Bronchial epithelial cell (primary cell): ENCODE results near the gene POTEM. TPM values are rescaled to one million over a fixed set of nuclear protein-coding genes. Genes with fewer than 3 reads are reported as not detected.
"Not testable (repeated sequence)": the region's sequence is repeated elsewhere in the genome, so short reads cannot be mapped to it uniquely, and the experiment has no call there.

ENCODE experiments used
- DNase-seq: peaks from one replicate; pipeline ENCODE4 v3.0.0-alpha.2; 2010; ENCODE audit warnings: low read depth
- FAIRE-seq: peaks from 2 replicates; lab custom pipeline; 2011; peaks lifted over from hg19 to GRCh38; lab: Jason Lieb, UNC
- H3K27me3 ChIP-seq: 2 replicates; pipeline ENCODE4 v1.5.1; 2011; ENCODE audit warnings: low read length; ENCODE audit not compliant: control insufficient read depth, insufficient read depth
- H3K36me3 ChIP-seq: 2 replicates; pipeline ENCODE4 v1.5.1; 2011; ENCODE audit warnings: low read length; ENCODE audit not compliant: control insufficient read depth, insufficient read depth
- H3K4me3 ChIP-seq: 2 replicates; pipeline ENCODE4 v1.5.1; 2011; ENCODE audit warnings: mild to moderate bottlenecking, low read depth, low read length, control low read depth
- total RNA-seq: library from RNA; depleted of rRNA; stranded (reverse); fragments of >200 nt; gene quantifications from 2 replicates; pipeline ENCODE4 v1.2.1, GENCODE V29; 2014

POTEM gene
- not detected in 2 replicates for total RNA-seq

DNA sequence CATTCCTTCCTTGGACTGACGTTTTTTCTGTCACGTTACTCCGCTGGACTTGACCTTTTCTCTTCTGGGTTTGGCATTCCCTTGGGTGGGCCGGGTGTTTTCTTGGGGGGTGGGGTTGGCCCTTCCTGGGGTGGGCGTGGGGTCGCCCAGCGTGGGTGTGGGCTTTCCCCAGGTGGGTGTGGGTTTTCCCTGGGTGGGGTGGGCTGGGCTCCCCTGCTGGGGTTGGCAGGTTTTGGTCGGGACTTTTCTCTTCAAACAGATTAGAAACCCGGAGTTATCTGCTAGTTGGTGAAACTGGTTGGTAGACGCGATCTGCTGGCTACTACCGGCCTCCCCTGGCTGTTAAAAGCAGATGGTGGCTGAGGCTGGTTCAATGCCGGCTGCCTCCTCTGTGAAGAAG, at the start of gene POTEM:
Gene POTEM (plus strand): TSS at position 301 of the 400 bp plus-strand sequence. CDS start 52 bp downstream, at position 353.
- H3K36me3 ChIP-seq, FAIRE-seq, H3K4me3 ChIP-seq, H3K27me3 ChIP-seq, DNase-seq: not testable (repeated sequence)

DNA sequence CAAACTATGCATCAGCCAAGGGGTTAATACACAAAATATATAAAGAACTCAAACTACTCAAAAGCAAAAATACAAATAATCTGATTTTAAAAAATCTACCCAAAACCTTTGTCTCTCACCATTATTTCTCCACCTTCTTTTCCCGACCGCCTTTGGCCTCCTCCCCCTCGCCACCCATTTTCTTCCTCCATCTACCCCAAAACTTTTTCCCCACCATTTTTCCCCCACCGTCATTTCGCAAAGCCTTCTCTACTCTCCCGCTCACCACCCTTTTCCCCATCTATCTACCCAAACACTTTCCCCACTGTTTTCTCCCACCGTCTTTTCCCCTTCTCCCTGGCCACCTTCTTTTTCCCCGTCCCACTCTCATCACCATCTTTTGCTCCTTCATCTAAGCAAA, 48.9 kb upstream of the POTEM start:
- not testable (repeated sequence) for H3K4me3 ChIP-seq, H3K27me3 ChIP-seq, DNase-seq, FAIRE-seq, H3K36me3 ChIP-seq

DNA sequence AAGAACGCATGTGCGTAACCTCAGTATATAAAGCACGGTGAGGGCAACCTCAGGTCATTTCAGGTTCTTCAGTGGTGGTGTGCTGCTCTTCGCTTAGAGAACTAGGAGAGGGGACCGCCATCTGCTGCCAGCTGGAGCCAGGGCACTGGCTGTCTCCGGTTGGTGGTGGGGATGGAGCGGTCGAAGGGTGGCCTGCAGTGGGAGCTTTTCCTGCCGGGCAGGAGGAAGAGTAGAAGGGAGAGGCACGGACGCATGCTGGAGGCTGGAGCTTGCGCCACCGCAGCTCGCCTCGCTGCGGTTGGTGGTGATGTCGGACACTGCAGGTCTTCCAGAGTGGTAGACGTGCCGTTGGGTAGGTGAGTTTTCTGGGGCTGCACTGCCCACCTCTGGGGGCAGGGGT, 47.2 kb upstream of the POTEM start:
- not testable (repeated sequence) for DNase-seq, FAIRE-seq, H3K4me3 ChIP-seq, H3K36me3 ChIP-seq, H3K27me3 ChIP-seq

DNA sequence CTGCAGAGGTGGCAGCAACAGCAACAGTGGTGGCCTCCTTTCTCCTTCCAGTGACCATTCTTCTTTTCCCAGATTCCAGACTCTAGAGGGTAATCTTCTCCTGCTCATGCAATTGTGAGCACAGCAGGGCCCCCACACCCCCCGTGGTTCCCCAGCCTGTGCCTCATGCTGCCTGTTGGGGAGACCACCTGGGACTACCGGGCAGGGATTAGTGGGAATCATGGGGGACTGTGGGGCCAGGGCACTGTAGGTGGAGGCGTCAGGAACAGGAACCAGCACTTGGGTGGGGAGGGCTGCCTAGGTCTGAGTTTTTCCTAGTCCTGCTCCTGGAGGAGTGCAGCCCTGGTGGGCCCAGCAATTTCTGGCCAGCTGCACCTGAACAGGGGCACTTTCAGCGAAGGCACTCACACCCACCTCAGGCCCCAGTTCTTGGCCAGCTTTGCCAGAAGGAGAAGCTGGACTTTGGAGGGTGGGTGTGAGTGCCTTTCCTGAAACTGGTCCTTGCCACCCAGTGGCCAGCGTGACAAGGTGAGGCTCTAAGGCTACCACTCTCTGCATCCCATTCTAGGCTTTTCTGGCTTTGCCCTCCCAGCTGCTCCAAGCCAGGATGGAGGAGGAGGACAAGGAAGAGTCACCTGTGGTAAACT, 46.1 kb upstream of the POTEM start:
- H3K36me3 ChIP-seq, H3K27me3 ChIP-seq, FAIRE-seq, DNase-seq, H3K4me3 ChIP-seq: not testable (repeated sequence)

DNA sequence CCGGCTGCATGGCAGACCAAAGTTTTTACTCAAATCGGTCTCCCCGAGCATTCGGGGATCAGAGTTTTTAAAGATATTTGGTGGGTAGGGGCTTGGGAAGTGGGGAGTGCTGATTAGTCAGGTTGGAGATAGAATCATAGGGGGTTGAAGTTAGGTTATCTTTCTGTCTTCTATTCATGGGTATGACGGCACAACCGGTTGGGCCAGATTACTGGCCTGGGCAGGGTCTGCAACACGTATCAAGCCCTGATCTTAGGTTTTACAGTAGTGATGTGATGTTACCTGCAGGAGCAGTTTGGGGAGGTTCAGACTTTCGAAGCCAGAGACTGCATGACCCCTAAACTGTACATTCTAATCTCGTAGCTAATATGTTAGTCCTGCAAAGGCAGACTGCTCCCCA, 30.4 kb upstream of the POTEM start:
- FAIRE-seq, H3K27me3 ChIP-seq, H3K36me3 ChIP-seq, H3K4me3 ChIP-seq, DNase-seq: not testable (repeated sequence)

DNA sequence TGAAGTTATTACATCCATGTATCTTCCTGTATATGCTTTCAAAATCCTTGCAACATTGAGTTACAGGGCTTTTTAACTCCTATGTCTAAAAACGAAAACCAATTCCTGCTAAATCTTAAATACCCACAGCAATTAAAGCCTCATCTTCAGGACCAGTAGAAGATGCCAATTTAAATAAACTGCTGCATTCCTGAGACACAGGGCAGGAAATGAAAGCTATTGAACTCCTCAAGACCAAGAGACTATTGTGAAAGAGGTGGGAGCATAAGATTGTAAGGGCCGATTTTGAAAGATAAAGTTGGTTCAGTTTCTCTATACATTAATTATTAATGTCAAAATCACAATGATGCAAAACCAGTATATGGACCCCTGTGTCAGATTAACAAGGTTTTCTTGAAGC, 28.5 kb upstream of the POTEM start:
- not testable (repeated sequence) for FAIRE-seq, H3K27me3 ChIP-seq, H3K36me3 ChIP-seq, DNase-seq, H3K4me3 ChIP-seq

DNA sequence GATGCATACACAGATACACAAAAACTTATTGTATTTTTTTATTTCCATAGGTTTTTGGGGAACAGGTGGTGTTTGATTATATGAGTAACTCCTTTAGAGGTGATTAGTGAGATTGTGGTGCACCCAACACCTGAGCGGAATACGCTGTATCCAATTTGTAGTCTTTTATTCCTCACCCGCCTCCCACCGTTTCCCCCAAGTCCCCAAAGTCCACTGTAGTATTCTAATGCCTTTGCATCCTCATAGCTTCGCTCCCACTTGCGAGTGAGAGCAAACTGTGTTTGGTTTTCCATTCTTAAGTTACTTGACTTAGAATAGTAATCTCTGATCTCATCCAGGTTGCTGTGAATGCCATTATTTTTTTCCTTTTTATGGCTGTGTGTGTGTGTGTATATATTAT, 17.3 kb upstream of the POTEM start:
- not testable (repeated sequence) for H3K27me3 ChIP-seq, DNase-seq, H3K4me3 ChIP-seq, FAIRE-seq, H3K36me3 ChIP-seq

DNA sequence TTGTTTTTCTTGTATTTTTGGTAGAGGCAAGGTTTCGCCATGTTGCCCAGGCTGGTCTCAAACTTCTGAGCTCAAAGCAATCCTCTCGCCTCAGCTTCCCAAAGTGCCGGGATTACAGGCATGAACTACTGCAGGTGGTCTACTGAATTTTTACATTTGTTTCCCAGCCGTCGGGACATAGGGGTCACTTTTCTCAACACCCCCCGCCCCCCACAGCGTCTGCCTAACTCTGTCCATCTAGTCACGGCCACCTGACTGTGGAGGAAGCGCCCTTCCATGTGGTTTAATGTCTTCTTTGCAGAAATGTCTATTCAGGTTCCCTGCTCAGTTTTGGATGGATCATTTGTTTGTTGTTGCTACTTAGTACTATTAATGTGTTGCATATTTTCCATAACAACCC, 14.1 kb upstream of the POTEM start:
- H3K27me3 ChIP-seq, H3K4me3 ChIP-seq, DNase-seq, FAIRE-seq, H3K36me3 ChIP-seq: not testable (repeated sequence)

DNA sequence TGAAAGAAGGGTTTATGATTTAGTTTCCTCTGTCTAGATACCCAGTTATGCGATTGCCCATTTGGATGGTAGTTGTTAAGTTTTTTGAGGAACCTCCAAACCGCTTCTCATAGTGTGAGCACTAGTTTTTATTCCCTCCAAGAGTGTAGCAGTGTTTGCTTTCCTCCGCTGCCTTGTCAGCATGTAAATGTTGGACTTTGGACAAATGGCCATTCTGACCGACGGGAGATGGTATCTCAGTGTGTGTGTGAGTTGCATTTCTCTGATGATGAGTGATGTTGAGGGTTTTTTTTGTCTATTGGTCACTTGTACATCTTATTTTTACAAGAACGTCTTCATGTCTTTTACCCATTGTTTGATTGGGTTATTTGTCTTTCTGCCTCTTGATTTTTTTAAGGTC, 11.4 kb upstream of the POTEM start:
- H3K27me3 ChIP-seq, FAIRE-seq, H3K36me3 ChIP-seq, DNase-seq, H3K4me3 ChIP-seq: not testable (repeated sequence)

DNA sequence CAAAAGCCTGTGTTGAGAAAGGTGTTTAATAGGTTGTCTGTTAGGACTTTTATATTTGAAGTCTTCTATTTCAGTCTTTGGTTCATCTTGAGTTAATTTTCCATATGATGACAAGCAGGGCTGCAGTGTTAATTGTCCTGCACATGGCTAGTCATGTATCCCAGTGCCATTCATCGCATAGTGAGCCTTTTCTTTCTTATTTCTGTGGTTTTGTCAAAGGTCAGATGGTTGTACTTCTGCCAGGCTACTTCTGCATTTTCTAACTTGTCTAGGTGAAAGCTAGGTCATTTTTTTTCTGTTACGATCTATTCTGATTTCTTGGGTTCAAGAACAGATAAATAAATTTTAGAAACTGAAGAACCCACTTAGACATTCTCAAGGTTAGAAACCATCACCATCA, 5.7 kb upstream of the POTEM start:
- H3K4me3 ChIP-seq, H3K27me3 ChIP-seq, FAIRE-seq: not testable (repeated sequence)

DNA sequence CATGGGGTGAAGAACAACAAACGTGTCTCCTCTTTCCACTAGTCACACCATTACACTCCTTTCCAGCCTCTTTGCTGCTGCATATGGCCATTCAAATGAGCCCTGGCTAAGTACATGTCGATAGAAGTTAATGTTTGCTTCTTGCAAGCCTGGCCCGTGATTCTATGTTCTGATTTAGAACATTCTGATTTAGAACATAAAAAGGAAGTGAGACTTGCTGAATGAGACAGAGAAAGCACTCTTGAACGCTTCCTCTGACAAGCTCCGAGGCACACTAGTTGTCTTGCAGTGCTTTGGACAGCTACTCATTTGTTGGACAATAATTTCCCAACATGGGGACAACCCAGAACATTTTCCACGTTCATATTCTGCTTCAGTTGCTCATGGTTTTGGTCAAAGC, 5.1 kb upstream of the POTEM start:
- not testable (repeated sequence) for DNase-seq, H3K36me3 ChIP-seq, H3K27me3 ChIP-seq, FAIRE-seq, H3K4me3 ChIP-seq

More for the DNA sequence above, 5.7 kb upstream of the POTEM start:
- DNase-seq, H3K36me3 ChIP-seq: not testable (repeated sequence)

DNA sequence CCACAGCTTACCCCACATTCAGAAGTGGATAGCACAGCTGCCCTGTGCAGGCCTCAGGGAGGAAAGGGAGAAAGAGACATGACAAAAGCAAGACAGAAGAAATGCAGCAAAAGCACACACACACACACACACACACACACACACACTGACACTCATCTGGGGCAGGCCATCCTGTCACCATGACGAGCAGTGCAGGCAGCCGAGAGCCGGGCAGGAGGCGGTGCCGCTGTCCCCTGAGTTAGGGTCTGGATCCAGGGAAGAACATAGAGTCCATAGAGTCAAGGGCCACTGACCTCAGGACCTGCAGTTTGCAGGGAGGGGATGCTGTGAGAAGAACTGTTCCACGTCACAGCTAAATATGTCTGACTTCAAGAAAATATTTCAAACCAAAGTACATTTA, 4.0 kb upstream of the POTEM start:
- not testable (repeated sequence) for H3K27me3 ChIP-seq, FAIRE-seq, H3K4me3 ChIP-seq, H3K36me3 ChIP-seq, DNase-seq

DNA sequence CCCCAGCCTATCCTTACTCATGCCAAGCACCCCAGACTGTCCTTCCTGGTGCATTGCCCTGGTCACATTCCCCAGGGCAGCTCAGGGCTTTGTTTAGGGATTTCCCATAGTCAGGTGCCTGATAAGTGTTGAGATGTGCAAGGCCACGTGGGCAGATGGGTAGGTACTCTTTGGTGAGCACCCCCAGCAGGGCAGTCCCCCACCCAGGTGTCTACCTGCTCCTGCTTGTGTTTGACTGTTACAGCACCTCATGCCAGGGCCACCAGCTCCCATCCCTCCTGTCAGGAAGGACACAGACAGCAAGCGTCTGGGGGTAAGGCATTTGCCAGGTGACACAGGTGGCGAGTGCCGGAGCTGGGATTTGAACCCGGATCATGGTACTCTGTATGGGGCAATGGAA, 2.4 kb upstream of the POTEM start:
- not testable (repeated sequence) for H3K4me3 ChIP-seq, FAIRE-seq, DNase-seq

DNA sequence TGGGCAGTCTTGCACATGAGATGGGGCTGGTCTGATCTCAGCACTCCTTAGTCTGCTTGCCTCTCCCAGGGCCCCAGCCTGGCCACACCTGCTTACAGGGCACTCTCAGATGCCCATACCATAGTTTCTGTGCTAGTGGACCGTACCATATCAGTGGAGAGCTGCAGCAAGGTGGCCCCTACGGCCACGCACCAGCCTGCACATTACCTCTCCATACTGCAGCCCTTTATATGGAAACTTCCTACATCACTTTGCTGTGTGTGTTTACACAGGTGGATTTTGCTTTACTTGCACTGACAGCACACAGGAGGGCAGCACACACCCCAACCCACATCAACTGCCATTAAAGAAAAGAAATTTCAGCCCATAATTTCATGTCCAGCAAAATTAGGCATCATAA, 35.3 kb downstream of the POTEM start:
- not testable (repeated sequence) for H3K27me3 ChIP-seq, H3K4me3 ChIP-seq, H3K36me3 ChIP-seq, DNase-seq, FAIRE-seq

More for the DNA sequence above, 2.4 kb upstream of the POTEM start:
- not testable (repeated sequence) for H3K36me3 ChIP-seq, H3K27me3 ChIP-seq

DNA sequence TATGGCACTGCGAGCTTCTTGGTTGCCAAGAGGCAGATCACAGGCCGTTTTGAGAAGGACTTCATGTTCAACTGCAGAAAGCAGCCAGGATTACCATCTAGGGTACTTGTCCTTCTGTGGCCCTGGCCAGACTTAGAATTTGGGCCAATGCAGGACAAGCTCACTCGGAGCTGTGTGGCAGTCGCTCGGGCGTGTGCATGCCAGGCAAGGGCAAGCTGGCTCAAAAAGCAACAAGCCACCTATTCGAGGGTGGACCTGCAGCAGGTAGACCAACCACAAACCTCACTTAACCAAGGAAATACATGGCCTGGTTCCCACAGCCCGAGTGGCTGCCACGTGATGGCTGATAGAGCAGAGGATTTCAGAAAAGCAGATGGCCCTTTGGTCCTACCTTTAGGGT, 39.3 kb downstream of the POTEM start:
- DNase-seq, H3K4me3 ChIP-seq, H3K36me3 ChIP-seq, H3K27me3 ChIP-seq, FAIRE-seq: not testable (repeated sequence)
